ENCODE data around the gene DNM2. TPM values are rescaled to one million over a fixed set of nuclear protein-coding genes. Genes with fewer than 3 reads are reported as not detected.

DNM2 gene
- total and polyA plus RNA-seq, 2 of the 13 experiments (the other 11 are each of a cell fraction or from before 2014, with no cell fraction given) = 41.7 to 59.8 TPM

GRCh38 chr19:10836479-10837330 is 118.8 kb downstream of the DNM2 start (continued):
- TF ChIP-seq GRHL1 (CRISPR knock-in tag; conservative IDR thresholded peaks at IDR 0.05) = no peak
- peak; percentile 82; the same call in 1 of the 2 replicates for TF ChIP-seq RNF2 (conservative IDR thresholded peaks at IDR 0.05; ENCODE audit: low read depth)
- TF ChIP-seq, protein P1, sequence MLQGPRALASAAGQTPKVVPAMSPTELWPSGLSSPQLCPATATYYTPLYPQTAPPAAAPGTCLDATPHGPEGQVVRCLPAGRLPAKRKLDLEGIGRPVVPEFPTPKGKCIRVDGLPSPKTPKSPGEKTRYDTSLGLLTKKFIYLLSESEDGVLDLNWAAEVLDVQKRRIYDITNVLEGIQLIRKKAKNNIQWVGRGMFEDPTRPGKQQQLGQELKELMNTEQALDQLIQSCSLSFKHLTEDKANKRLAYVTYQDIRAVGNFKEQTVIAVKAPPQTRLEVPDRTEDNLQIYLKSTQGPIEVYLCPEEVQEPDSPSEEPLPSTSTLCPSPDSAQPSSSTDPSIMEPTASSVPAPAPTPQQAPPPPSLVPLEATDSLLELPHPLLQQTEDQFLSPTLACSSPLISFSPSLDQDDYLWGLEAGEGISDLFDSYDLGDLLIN (CRISPR knock-in tag; IDR thresholded peaks at IDR 0.05; ENCODE audit: borderline replicate concordance) = peak; percentile 62; the same call in 1 of the 2 replicates
- no peak for TF ChIP-seq ZNF282 (IDR thresholded peaks at IDR 0.05; ENCODE audit: partially characterized antibody)
- TF ChIP-seq ZNF260 (CRISPR knock-in tag; IDR thresholded peaks at IDR 0.05; ENCODE audit: borderline replicate concordance, low read depth) = no peak
- peak; percentile 65 for TF ChIP-seq TBX2 (CRISPR knock-in tag; IDR thresholded peaks at IDR 0.05; ENCODE audit: borderline replicate concordance)
- TF ChIP-seq KDM6A (CRISPR knock-in tag; IDR thresholded peaks at IDR 0.05; ENCODE audit: low read depth) = no peak
- 0 out of 2 replicates have a peak, but pooled peaks have one; percentile 14 for TF ChIP-seq YEATS2 (CRISPR knock-in tag; IDR thresholded peaks at IDR 0.05; ENCODE audit: borderline replicate concordance)
- 0 out of 2 replicates have a peak, but pooled peaks have one; percentile 40 for TF ChIP-seq UBTF (CRISPR knock-in tag; IDR thresholded peaks at IDR 0.05)
- TF ChIP-seq JUN (CRISPR knock-in tag; IDR thresholded peaks at IDR 0.05) = no peak
- TF ChIP-seq ZNF354B (CRISPR knock-in tag; IDR thresholded peaks at IDR 0.05) = no peak; the same call in 1 of the 2 replicates
- TF ChIP-seq ZNF292 (CRISPR knock-in tag; IDR thresholded peaks at IDR 0.05; ENCODE audit: borderline replicate concordance, low read depth) = no peak
- no peak for TF ChIP-seq IKZF1 (IDR thresholded peaks at IDR 0.05)
- no peak for TF ChIP-seq XBP1 (CRISPR knock-in tag; IDR thresholded peaks at IDR 0.05)
- TF ChIP-seq ZHX1 (CRISPR knock-in tag; IDR thresholded peaks at IDR 0.05; ENCODE audit: low read depth) = 0 out of 2 replicates have a peak, but pooled peaks have one; percentile 44
- TF ChIP-seq ZXDC (CRISPR knock-in tag; IDR thresholded peaks at IDR 0.05) = no peak

Measured in HepG2 (cell line).